Fibroblast of the conjunctiva (primary cell): Measurements from ENCODE around the gene UBE3C.
A peak's percentile ranks its signal among the peaks of the same experiment; 100 is the strongest.
"Not testable (repeated sequence)": the region's sequence is repeated elsewhere in the genome, so short reads cannot be mapped to it uniquely, and the experiment has no call there.

Source experiments
- DNase-seq: peaks from one replicate; pipeline ENCODE4 v3.0.0-alpha.2; 2010; ENCODE audit warnings: low read depth

The UBE3C gene

GRCh38 chr7:157138424-157139110, at the start of gene UBE3C:
Gene UBE3C, plus strand, starts transcription at chr7:157138926. Its CDS starts 347 bp downstream, at chr7:157139273.
- DNase-seq, result peak; percentile 79

GRCh38 chr7:157089100-157089610, 49.6 kb upstream of the UBE3C start:
- DNase-seq, result no peak

GRCh38 chr7:157090485-157091165, 48.1 kb upstream of the UBE3C start:
- no peak for DNase-seq

DNA sequence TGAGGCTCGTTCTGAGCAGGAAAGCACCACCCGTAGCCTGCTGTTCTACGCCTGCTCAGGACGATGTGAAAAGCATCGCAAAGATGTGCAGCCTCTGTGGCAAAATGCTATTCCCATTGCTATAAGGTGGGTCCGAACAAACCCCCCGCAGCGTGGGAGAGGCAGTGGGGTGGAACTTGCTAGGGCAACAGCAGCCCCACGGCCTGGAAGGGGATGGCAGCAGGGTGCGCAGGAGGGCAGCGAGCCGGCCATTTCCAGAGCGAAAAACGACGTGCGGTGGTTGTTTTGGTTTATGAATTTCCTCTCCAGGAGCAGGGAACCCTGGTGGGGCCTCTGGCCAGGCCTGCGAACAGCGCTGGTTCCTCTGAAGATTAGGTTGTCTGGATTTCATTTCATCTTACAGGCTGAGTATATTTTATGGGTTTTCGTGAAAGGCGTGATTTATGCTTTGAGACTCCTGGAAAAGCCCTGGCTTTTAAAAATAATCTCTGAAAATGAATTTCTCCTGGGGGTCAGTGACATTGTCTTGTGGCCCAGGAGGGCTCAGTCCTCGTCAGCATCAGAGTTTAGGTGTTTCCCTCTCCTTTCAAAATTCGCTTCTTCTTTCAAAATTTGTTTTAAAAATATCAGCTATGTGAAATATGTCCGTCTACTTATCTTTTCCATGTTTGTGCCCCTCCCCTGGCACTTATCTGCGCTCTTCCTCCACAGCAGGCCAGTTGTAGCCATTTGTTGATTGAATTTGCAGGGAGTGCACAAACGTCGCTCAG, 42.3 kb upstream of the UBE3C start:
- no peak for DNase-seq

DNA sequence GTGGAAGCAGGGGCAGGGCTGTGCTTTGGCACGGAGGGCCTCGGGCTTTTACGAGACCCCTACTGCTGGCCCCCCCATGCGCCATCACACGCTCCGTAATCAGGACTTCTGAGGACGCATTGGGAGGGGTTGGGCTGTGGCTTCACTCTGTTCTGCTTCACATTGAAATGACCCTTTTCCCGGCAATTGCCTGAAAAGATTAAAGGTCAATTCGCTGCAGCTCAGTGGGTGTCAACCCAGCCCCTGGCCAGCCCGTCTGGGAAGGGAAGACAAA, 41.7 kb upstream of the UBE3C start:
- no peak for DNase-seq

DNA sequence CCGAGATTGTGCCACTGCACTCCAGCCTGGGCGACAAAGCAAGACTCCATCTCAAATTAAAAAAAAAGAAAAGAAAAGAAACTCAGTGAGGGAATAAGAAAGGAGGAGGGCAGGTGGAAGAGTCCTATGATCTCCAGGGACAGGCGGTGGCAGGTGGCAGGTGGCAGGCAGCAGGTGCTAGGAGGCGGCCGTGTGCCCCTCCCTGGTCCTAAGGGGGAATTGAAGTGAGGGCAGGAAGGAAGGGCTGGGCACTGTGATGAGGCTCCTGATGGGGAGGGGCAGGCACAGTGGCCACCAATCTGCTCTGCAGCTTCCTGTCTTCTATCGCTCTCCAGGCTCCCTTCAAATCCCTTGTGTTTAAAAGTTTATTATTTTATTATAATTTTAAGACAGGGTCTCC, 41.2 kb upstream of the UBE3C start:
- no peak for DNase-seq

GRCh38 chr7:157100005-157100404, 38.7 kb upstream of the UBE3C start:
- not testable (repeated sequence) for DNase-seq

GRCh38 chr7:157103641-157104040, 35.1 kb upstream of the UBE3C start:
- DNase-seq, result not testable (repeated sequence)

DNA sequence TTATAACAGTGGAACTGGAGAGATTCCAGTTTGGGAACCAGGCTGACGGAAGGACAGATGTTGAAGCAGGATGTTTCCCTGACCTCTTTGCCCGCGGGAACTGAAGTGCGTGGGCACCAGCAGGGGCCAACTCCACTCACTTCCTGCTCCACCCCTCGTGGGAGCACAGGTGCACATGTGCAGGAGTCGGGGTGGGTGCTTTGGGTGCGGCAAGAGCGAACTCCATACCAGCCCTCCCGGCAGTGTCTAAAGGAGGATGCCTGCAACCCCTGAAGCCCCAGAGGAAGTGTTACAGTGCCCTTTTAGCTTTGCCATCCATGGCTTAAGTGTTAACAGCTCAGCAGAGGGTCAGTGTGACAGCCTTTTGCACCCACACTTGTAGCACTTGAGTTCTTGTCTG, 27.4 kb upstream of the UBE3C start:
- DNase-seq, result no peak

DNA sequence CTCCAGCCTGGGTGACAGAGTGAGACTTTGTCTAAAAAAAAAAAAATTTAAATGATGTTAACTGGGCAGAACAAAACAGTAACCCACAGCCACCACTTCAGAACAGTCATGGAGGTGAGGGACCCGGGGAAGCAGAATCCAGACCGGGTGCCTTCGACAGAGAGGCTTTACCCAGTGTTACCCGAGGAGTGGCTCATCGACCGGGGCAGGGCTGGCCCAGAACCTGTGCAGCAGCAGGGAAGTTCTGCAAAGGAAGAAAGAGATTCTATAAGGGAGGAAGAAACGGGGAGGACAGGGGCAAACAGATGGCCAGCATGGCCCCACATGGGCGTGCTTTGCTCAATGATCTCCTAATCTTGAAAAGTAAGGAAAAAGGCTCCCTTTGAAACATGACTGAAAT, 26.0 kb upstream of the UBE3C start:
- no peak for DNase-seq

DNA sequence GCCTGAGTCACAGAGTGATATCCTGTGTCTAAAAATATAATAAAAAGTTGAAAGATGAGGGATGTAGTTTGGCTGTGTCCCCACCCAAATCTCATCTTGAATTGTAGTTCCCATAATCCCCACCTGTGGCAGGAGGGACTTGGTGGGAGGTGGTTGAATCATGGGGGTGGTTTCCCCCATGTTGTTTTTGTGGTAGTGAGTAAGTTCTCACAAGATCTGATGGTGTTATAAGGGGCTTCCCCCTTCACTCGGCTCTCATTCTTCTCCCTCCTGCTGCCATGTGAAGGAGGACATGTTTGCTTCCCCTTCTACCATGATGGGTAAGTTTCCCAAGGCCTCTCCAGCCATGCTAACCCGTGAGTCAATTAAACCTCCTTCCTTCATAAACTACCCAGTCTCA, 25.1 kb upstream of the UBE3C start:
- DNase-seq, result no peak

DNA sequence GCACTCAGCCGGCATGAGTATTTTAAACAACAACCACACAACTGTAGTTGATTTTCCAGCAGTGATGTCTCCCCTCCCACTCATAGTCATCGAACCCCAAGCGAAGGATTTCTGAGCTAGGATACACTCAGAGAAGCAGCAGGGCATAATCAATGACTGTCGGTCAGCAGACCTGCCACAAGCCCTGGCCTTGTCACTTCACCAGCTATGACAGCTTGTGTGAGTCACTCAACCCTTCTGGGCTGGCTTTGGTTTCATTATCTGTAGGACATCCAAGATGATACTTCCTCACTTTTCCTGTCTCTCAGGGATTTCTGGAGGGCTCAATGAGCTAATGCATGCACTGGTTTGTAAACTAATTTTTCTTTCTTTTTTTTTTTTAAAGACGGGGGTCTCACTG, 22.0 kb upstream of the UBE3C start:
- DNase-seq, result no peak

DNA sequence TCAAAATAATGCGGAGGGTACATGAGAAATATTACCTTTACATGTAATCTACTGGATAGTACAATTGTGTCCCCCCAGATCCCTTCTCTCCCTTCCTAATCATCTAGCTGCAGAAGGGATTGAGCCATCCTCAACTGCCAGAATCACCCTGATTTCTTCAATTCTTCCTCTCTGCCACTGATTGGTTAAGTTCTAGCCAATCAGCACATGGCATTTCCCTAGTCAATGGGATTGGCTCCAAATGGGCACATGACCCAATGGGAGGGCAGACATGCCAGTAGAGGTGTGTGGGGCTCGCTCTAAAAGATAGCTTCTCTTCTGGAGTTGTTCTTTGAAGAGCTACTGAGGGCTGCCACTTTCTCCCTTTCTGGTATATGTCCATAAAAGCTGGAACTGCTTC, 20.9 kb upstream of the UBE3C start:
- DNase-seq, result no peak

DNA sequence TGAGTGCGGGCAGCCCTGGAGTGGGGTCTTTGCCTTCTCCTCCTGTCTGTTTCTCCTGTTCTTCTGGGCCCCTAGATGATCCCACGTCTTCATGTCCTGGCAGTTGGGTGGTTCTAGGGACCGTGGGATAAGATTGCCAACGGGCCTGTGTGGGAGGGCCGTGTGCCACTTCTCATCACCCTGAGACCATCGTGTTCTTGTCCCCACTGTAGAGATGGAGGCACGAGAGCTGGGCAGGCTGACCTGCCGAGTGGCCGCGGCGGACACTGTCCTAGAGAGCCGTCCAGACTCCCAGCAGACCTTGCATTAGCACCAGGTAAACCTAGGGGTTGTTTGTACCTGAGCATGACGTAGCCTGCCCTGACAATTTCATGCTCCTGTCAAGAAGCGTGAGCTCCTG, 18.5 kb upstream of the UBE3C start:
- no peak for DNase-seq

GRCh38 chr7:157121184-157121715, 17.5 kb upstream of the UBE3C start:
- DNase-seq, result no peak

- DNase-seq, result no peak
Observed at GRCh38 chr7:157122800-157123495, 15.8 kb upstream of the UBE3C start.

GRCh38 chr7:157124690-157125089, 14.0 kb upstream of the UBE3C start:
- no peak for DNase-seq

DNA sequence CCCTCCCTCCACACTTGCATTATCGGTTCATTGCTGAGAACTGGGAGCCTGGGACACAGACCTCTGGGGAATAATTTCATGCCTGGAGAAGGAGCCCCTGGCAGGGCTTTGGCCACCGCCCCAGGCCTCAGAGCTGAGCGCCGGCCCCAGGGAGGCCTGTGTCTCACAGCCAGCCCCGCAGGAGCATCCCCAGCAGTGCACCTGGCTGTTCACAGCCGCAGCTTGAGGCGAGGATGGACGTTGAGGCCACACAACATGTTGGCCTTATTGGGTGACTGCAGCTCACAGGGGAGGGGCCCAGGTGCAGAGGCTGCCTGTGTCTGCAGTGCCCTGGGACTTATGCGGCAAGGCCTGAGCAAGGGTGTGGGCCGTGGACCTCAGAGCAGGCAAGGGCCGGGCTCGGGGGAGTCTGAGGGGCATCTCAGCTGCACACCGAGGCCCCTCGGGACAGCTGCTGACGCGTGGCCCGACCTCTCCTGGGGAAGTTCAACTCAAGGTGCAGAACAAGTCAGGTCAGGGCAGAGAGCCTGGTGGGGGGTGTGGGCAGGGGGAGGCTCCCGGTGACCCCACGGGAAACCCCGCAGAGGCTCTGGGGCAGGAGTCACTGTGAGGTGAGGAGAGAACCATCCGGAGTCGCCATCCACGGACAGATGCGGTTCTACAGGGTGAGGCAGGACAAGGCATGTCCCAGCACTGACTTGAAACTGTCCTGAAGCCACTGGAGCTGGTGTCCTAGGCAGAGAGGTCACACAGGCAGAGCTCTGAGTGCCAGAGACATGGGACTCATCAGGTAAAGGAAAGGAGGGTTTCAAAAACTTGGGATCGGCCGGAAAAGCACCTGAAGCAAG, 13.1 kb upstream of the UBE3C start:
- no peak for DNase-seq

GRCh38 chr7:157126921-157127320, 11.8 kb upstream of the UBE3C start:
- no peak for DNase-seq

DNA sequence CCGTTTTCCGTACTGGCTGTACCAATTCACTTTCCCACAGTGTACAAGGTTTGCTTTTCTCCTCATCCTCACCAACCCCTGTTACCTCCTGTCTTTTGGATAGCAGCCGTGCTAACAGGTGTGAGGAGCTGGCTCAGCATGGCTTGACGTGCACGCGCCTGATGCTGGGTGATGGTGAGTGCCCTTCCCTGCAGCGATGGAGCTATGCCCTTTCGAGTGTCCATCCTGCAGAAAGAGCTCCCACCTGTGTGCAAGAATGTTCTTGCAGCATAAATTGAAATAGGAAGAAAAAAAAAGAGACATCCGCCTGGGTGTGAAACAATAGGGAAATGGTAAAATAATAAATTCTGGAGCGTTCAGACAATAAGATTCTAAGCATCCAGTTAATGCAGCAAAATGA, 9.5 kb upstream of the UBE3C start:
- DNase-seq, result no peak

- DNase-seq, result no peak
Observed at GRCh38 chr7:157129907-157130460, 8.7 kb upstream of the UBE3C start.
